Progenitor cell of endocrine pancreas (in vitro differentiated cells): ENCODE measurements around the gene GLYATL1B. TPM values are rescaled to one million over a fixed set of nuclear protein-coding genes. Genes with fewer than 3 reads are reported as not detected.
"Not testable (repeated sequence)": the region's sequence is repeated elsewhere in the genome, so short reads cannot be mapped to it uniquely, and the experiment has no call there.

Experiments
- DNase-seq: peaks from one replicate; pipeline ENCODE4 v3.0.0; 2021; ENCODE audit warnings: low spot score; ENCODE audit not compliant: unreplicated experiment
- H3K27ac Mint-ChIP-seq: 2 replicates; pipeline ENCODE4 v1.8.0; 2021; ENCODE audit warnings: mild to moderate bottlenecking, moderate library complexity, mixed read lengths
- H3K27me3 Mint-ChIP-seq: 2 replicates; pipeline ENCODE4 v1.8.0; 2021; ENCODE audit warnings: mixed read lengths
- H3K36me3 Mint-ChIP-seq: 2 replicates; pipeline ENCODE4 v1.8.0; 2022; ENCODE audit warnings: mixed read lengths; ENCODE audit not compliant: insufficient read depth
- H3K4me1 Mint-ChIP-seq: 2 replicates; pipeline ENCODE4 v1.8.0; 2021; ENCODE audit warnings: low read depth, mixed read lengths
- H3K4me3 Mint-ChIP-seq: 2 replicates; pipeline ENCODE4 v1.8.0; 2021; ENCODE audit warnings: low read depth, mild to moderate bottlenecking, moderate library complexity, mixed read lengths
- H3K9me3 Mint-ChIP-seq: 2 replicates; pipeline ENCODE4 v1.8.0; 2021; ENCODE audit warnings: low read depth, mixed read lengths
- long read RNA-seq: library from polyadenylated mRNA; unstranded; transcript quantifications from one replicate; pipeline ENCODE4 v2.0.0, GENCODE V29; 2020
- total RNA-seq: library from RNA; stranded (reverse); gene quantifications from 2 replicates; pipeline ENCODE4 v1.2.1, GENCODE V29; 2021
- TF ChIP-seq, protein P1 (sequence below): fragments of 200-600 bp; sonication (generic); IDR thresholded peaks from one replicate; pipeline ENCODE4 v1.5.0; 2021; ENCODE audit warnings: antibody characterized with exemption, mild to moderate bottlenecking; ENCODE audit not compliant: unreplicated experiment

GLYATL1B gene
- total RNA-seq, result not detected in 2 replicates
- long read RNA-seq, result 0 reads

DNA sequence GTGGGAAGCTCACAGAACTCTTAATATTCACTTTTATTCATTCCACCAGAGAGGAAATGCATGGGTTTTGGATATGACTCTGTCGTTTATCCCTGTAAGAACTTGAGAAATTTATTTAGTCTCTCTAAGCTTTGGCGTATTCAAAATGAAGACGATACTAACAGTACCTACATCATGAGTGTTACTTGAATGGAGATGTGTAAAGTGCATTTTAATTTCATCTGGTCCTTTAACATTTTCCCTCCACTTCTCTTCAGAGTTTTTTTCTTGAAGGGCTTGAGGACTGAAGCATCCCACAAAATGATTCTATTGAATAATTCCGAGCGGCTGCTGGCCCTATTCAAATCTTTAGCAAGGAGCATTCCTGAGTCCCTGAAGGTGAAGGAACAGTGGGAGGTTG, at the start of gene GLYATL1B:
Gene GLYATL1B, plus strand, starts transcription at position 301 of the 400 bp plus-strand sequence. Its CDS starts 0 bp downstream, at position 301.
- H3K27me3 Mint-ChIP-seq, H3K4me3 Mint-ChIP-seq, H3K27ac Mint-ChIP-seq, H3K36me3 Mint-ChIP-seq, H3K9me3 Mint-ChIP-seq, H3K4me1 Mint-ChIP-seq, DNase-seq: not testable (repeated sequence)

GRCh38 chr11:59036542-59036941, 49.6 kb upstream of the GLYATL1B start:
- H3K9me3 Mint-ChIP-seq, H3K27ac Mint-ChIP-seq, H3K36me3 Mint-ChIP-seq, DNase-seq, H3K4me3 Mint-ChIP-seq, H3K27me3 Mint-ChIP-seq, H3K4me1 Mint-ChIP-seq: not testable (repeated sequence)

GRCh38 chr11:59037434-59037833, 48.7 kb upstream of the GLYATL1B start:
- H3K36me3 Mint-ChIP-seq, H3K9me3 Mint-ChIP-seq, H3K4me3 Mint-ChIP-seq, DNase-seq, H3K27ac Mint-ChIP-seq, H3K4me1 Mint-ChIP-seq, H3K27me3 Mint-ChIP-seq: not testable (repeated sequence)

DNA sequence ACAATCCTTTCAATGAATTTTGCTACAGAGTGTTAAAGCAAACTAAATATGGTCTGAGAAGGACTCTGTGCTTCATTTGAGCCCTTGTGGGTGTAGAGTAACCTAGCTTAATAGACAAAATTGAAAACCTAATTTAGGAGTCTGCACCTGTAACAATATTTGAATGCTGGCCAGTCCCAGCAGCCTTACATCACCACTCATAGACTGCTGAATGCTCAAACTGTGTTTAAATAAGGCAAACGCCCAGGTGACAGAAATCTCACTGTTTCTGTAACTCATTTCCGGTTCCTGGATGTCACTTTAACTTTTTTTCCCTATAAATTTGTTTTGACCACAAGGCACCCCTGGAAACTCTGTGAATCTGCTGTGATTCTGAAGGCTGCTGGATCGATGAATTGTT, 45.5 kb upstream of the GLYATL1B start:
- H3K27ac Mint-ChIP-seq, result no peak overlapping the region
- no peak for DNase-seq

GRCh38 chr11:59051383-59051782, 34.7 kb upstream of the GLYATL1B start:
- H3K27ac Mint-ChIP-seq, H3K27me3 Mint-ChIP-seq, H3K36me3 Mint-ChIP-seq, H3K9me3 Mint-ChIP-seq, DNase-seq, H3K4me3 Mint-ChIP-seq, H3K4me1 Mint-ChIP-seq: not testable (repeated sequence)

More for the DNA sequence above, 45.5 kb upstream of the GLYATL1B start:
- Mint-ChIP-seq H3K4me3 (no peak overlapping the region), H3K4me1 (no peaks in the 10 kb centered on the region), H3K36me3 (no peaks in the 10 kb centered on the region), H3K9me3 (no peaks in the 10 kb centered on the region), H3K27me3 (no peaks in the 10 kb centered on the region)
- TF ChIP-seq, protein P1, sequence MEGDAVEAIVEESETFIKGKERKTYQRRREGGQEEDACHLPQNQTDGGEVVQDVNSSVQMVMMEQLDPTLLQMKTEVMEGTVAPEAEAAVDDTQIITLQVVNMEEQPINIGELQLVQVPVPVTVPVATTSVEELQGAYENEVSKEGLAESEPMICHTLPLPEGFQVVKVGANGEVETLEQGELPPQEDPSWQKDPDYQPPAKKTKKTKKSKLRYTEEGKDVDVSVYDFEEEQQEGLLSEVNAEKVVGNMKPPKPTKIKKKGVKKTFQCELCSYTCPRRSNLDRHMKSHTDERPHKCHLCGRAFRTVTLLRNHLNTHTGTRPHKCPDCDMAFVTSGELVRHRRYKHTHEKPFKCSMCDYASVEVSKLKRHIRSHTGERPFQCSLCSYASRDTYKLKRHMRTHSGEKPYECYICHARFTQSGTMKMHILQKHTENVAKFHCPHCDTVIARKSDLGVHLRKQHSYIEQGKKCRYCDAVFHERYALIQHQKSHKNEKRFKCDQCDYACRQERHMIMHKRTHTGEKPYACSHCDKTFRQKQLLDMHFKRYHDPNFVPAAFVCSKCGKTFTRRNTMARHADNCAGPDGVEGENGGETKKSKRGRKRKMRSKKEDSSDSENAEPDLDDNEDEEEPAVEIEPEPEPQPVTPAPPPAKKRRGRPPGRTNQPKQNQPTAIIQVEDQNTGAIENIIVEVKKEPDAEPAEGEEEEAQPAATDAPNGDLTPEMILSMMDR, result no peak

DNA sequence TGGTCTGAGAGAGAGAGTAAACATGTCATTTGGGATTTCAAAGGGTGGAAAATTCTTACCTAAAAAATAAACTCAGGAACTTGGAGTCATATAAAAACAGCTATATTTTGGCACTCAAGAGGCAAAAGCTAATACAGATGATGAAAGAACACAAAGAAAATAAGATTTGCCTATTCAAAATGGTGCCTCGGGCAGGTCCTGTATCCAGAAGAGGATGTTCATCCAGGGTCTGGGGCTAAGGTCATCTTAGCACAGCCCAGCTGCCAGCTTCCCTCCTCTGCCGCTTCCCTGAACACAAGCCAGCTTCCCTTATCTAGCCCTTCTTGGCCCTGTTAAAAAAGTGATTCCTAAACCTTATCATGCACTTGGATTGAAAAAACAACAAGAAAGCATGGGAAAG, 33.8 kb upstream of the GLYATL1B start:
- not testable (repeated sequence) for H3K4me3 Mint-ChIP-seq, H3K36me3 Mint-ChIP-seq, DNase-seq, H3K27ac Mint-ChIP-seq, H3K27me3 Mint-ChIP-seq, H3K4me1 Mint-ChIP-seq, H3K9me3 Mint-ChIP-seq

DNA sequence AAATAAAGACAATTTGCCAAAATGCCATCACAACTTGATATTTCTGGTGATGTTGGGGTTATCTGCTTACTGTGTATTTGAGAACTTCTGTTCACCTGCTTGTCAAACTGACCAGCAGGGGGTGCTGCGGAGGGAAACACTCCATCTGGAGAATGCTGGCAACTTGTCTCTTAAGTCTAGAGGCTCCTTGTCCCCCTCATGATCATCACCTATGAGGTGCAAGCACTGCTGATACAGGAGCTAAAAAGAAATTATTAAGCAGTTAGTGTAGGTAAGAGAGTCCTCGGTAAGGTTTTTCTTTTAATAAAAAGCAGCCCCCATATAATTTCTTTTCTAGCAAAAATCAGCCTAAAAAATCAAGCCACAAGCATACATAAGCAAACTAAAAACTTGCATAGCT, 32.7 kb upstream of the GLYATL1B start:
- Mint-ChIP-seq H3K27me3 (no peaks in the 10 kb centered on the region), H3K27ac (no peak overlapping the region), H3K36me3 (peaks cover 1% of the 10 kb centered on the region), H3K4me1 (peaks cover 8% of the 10 kb centered on the region), H3K4me3 (no peak overlapping the region), H3K9me3 (no peaks in the 10 kb centered on the region)
- TF ChIP-seq, protein P1, result peak; percentile 69
- peak; percentile 43 for DNase-seq

GRCh38 chr11:59058120-59059033, 27.7 kb upstream of the GLYATL1B start:
- Mint-ChIP-seq H3K4me3 (peak overlapping the region; percentile 88), H3K27me3 (peaks cover 17% of the 10 kb centered on the region), H3K27ac (peak overlapping the region; percentile 67)
- not testable (repeated sequence) for H3K4me1 Mint-ChIP-seq, H3K36me3 Mint-ChIP-seq, H3K9me3 Mint-ChIP-seq
- DNase-seq, result peak; percentile 96
- TF ChIP-seq, protein P1, result peak; percentile 96

- H3K4me1 Mint-ChIP-seq, DNase-seq, H3K27ac Mint-ChIP-seq, H3K36me3 Mint-ChIP-seq, H3K4me3 Mint-ChIP-seq, H3K9me3 Mint-ChIP-seq: not testable (repeated sequence)
- peaks cover 26% of the 10 kb centered on the region for H3K27me3 Mint-ChIP-seq
Observed at GRCh38 chr11:59060096-59060495, 26.0 kb upstream of the GLYATL1B start.
